ENCODE data around the gene CAMKK1.

- TF ChIP-seq, protein P1, sequence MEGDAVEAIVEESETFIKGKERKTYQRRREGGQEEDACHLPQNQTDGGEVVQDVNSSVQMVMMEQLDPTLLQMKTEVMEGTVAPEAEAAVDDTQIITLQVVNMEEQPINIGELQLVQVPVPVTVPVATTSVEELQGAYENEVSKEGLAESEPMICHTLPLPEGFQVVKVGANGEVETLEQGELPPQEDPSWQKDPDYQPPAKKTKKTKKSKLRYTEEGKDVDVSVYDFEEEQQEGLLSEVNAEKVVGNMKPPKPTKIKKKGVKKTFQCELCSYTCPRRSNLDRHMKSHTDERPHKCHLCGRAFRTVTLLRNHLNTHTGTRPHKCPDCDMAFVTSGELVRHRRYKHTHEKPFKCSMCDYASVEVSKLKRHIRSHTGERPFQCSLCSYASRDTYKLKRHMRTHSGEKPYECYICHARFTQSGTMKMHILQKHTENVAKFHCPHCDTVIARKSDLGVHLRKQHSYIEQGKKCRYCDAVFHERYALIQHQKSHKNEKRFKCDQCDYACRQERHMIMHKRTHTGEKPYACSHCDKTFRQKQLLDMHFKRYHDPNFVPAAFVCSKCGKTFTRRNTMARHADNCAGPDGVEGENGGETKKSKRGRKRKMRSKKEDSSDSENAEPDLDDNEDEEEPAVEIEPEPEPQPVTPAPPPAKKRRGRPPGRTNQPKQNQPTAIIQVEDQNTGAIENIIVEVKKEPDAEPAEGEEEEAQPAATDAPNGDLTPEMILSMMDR (IDR thresholded peaks at IDR 0.05; ENCODE audit: poor library complexity, severe bottlenecking) = no peak
- TF ChIP-seq EP300 (conservative IDR thresholded peaks at IDR 0.05; ENCODE audit: poor library complexity, severe bottlenecking) (no peak), EZH2 (IDR thresholded peaks at IDR 0.05; ENCODE audit: borderline replicate concordance, insufficient read depth, low read length, poor library complexity, severe bottlenecking) (no peak), TAF1 (IDR thresholded peaks at IDR 0.05; ENCODE audit: low read depth) (no peak), POLR2AphosphoS5 (IDR thresholded peaks at IDR 0.05) (no peak), RAD21 (conservative IDR thresholded peaks at IDR 0.05) (no peak), MXI1 (conservative IDR thresholded peaks at IDR 0.05; ENCODE audit: poor library complexity, severe bottlenecking) (no peak)
- TF ChIP-seq, protein P2, sequence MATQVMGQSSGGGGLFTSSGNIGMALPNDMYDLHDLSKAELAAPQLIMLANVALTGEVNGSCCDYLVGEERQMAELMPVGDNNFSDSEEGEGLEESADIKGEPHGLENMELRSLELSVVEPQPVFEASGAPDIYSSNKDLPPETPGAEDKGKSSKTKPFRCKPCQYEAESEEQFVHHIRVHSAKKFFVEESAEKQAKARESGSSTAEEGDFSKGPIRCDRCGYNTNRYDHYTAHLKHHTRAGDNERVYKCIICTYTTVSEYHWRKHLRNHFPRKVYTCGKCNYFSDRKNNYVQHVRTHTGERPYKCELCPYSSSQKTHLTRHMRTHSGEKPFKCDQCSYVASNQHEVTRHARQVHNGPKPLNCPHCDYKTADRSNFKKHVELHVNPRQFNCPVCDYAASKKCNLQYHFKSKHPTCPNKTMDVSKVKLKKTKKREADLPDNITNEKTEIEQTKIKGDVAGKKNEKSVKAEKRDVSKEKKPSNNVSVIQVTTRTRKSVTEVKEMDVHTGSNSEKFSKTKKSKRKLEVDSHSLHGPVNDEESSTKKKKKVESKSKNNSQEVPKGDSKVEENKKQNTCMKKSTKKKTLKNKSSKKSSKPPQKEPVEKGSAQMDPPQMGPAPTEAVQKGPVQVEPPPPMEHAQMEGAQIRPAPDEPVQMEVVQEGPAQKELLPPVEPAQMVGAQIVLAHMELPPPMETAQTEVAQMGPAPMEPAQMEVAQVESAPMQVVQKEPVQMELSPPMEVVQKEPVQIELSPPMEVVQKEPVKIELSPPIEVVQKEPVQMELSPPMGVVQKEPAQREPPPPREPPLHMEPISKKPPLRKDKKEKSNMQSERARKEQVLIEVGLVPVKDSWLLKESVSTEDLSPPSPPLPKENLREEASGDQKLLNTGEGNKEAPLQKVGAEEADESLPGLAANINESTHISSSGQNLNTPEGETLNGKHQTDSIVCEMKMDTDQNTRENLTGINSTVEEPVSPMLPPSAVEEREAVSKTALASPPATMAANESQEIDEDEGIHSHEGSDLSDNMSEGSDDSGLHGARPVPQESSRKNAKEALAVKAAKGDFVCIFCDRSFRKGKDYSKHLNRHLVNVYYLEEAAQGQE (IDR thresholded peaks at IDR 0.05; ENCODE audit: borderline replicate concordance) = no peak
These were observed 40.3 kb downstream of the CAMKK1 start for GRCh38 chr17:3852561-3852960.
